T1000 (cell line): ENCODE measurements around the gene LRRTM1.
A peak's percentile ranks its signal among the peaks of the same experiment; 100 is the strongest.

Experiments used
- DNase-seq: peaks from one replicate; lab custom pipeline; 2025; ENCODE audit warnings: mixed read lengths; lab: John Stamatoyannopoulos, UW

LRRTM1 gene, protein sequence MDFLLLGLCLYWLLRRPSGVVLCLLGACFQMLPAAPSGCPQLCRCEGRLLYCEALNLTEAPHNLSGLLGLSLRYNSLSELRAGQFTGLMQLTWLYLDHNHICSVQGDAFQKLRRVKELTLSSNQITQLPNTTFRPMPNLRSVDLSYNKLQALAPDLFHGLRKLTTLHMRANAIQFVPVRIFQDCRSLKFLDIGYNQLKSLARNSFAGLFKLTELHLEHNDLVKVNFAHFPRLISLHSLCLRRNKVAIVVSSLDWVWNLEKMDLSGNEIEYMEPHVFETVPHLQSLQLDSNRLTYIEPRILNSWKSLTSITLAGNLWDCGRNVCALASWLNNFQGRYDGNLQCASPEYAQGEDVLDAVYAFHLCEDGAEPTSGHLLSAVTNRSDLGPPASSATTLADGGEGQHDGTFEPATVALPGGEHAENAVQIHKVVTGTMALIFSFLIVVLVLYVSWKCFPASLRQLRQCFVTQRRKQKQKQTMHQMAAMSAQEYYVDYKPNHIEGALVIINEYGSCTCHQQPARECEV

DNA sequence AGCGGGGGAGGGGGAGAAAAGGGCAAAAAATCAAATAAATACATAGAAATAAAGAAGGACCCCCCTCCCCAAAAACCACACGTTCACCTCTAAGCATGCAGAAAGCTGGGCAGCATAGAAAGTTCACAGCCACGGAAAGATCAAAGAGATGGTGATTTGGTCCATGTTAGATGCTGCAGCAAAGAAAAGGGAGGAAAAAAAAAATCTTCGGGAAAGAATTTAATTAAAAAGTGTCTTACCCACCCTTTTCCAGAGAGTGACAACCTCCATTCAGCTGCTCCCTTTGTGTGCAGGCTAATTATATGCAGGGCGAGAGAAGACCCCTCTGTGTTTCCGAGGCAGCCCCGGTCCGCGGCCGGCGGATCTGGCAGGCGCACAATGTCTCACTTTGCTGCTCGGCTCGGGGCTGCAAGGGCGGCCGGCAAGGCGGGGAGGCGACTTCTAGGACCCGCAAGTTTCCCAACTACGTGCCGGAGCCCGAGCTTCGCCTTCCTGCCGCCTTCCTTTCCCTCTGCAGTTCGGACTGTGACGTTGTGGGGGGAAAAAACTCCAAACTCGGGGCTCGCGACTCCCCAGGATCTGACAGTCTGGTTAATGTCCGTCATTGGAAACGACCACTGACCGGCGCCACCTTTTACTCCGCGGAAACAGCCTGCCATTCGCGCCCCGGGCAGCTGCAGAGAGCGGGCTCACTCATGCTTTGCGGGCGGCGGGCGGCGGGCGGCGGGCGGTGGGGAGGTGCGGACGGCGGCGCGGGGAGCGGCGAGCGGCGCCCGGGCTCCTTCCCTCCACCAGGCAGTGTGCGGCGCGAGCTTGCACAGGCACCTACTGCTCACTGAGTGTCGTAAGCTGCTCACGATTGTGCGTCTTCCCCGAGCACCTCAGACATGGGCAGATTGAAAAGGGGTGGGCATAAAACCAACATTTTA, at the start of gene LRRTM1:
Gene LRRTM1, minus strand, starts transcription at position 844 of the 929 bp plus-strand sequence. CDS start 933 bp downstream, outside the sequence.
- DNase-seq: peak; percentile 15

DNA sequence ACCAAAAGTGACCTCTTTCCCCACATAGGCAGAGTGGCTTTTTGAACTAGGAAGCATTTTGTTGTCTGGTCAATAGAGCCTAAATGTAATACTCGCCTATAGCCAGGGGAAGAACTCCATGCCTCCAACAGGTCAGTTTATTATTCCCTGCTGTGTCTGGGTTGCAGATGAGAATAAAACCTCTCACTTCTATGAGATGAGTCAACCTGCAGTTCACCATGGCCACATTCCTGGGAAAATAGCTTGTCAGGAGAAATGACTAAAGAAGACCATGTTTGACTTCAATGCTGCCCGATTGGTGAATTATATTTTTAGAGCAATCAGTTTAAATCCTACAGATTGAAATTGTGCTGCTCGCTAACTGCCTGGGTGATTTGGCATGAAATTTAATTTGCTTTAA, 46.7 kb upstream of the LRRTM1 start:
- DNase-seq: no peak

DNA sequence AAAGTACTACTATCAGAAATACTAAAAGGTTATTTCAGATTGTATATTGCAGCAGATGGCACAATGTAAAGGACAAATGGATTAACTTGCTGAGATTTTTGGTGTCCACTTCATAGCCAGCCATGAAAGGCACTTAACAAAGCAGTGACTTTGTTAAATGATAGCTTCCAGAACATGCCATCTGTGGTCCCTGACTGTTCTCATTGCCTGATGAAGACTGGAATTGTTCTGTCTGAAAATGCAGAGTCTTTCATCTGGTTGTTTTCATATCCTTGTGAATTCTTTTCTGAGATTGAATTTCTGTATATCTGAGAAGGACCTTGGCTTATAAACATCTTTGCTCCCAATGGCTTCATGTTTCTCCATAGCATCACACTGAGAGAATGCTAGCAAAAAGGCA, 44.4 kb upstream of the LRRTM1 start:
- DNase-seq: no peak

DNA sequence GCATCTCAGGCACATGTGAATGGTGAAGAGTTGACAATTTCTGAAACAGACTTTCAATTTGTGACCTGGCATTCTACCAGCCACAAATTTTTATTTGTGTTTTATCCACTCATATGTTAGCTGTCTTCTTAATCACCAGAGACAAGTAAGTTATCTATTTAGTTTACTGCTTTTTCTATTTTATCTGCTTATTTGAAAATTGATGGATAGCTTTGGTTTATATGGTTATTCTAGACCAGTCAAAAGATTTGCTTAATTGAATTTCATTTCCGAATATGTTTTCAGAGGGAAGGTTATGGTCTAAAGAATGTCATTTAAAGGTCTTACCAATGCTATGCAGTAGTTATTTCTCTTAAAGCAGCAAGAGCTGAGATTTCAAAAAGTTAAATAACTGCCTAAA, 43.5 kb upstream of the LRRTM1 start:
- DNase-seq: no peak

DNA sequence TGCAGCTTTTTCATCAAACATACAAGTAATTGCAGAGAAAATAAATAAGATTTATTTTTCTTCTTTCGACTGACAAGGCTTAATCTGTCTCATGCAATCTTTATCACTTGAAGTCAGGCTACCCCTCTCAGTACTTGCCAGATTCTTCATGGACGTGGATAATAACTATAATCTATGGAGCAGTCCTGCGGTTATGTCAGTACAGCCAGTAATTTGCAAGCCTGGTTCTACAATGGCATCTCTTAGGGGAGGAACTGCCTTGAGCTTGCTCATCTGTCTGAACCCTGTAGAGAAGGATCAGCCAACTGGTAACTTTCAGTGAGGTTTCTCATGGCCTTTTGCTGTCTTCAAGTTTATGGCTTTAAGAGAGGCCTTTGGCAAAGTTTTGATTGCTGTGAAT, 35.5 kb upstream of the LRRTM1 start:
- no peak for DNase-seq

DNA sequence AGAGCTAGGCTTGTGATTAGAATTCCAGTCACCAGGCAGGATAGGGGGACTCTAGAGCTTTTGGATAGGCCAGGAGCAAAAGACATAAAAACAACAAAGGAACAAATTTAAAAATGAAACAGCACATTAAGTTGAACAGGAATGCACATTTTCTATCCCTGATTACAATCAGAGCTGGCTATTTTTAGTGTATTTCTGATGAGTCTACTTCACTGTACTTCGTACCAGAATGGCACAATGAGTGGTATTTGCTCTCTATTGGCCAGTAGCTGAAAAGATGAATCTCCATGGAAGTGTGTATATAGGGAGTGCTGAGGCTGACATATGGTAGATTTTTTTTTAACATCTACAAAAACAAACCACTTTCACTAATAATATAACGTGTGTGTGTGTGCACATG, 34.2 kb upstream of the LRRTM1 start:
- DNase-seq: no peak

DNA sequence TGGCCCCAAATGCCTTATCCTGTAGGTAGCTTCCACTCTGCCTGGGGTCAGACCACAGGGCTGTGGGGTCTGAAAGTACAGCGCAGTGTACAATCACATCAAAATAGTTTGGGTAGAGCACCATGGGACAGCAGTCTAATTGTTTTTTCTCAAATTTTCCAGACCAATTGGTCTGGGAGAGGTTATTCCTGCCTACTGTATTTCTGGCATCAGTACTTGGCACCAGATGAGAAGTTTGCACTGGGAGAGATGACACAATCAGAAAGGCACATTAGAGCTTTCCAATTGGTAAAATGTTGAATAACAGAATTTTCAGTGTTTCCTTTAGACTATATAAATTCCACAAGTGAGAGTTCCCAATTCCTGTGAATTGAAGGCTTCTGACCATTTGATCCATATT, 30.9 kb upstream of the LRRTM1 start:
- DNase-seq: no peak

DNA sequence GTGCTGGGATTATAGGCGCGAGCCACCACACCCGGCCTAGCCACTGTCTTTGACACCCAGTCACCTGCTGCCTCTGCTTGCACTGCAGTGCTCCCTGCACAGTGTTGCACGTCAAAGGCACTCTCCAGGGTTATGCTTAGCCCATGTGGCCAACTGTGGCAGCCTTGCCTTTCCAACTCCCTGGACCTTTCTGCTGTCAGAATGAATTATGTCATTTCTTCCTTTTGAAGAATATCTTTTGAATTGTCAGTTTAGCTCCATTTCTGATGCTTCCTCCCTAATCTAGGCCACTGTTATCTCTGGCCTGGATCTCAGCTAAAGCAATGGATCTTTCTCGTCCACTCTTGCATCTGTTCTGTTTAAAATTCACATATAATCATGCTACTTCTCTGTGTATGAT, 29.3 kb upstream of the LRRTM1 start:
- no peak for DNase-seq

DNA sequence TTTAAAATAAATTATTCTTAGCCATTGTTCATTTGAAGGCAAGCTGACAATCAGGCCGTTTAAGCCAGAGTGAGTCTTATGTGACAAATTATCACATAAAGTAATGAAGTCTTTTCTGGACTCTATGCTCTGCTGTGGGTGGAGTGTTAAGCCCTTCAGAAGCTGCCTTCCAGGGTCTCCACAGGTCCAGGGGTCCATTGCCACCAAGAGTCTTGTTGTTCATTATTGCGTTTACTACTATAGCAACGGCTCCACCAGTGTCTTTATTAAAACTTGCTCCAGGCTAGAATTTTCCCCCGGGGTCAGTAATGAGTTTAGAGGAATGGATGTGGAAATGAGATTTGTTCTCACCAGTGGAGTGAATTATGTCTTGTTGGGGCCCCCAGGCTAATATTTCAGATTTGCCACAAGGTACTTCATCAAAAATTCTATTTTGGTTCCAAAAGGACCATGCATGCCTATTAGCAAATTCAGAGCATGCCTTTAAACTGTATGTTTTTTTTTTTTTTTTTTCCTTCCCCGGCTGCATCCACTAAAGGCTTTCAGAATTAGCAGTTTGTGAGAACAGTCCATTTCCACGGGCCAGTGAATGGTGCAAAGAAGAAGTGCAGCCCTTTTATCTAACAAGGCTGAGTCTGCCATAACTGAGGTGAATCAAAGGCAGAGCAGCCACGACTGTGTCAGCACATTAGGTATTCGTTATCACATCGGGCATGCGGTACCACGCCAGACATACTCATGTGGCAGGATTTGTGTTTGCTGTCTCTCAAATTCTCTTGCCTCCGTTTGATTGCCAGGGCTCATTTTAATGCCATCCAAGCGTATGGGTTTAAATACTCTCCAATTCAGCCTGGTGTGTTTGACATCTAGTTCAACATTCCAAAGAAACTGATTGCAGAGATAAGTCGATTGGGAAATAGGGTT, 26.2 kb upstream of the LRRTM1 start:
- DNase-seq: no peak

DNA sequence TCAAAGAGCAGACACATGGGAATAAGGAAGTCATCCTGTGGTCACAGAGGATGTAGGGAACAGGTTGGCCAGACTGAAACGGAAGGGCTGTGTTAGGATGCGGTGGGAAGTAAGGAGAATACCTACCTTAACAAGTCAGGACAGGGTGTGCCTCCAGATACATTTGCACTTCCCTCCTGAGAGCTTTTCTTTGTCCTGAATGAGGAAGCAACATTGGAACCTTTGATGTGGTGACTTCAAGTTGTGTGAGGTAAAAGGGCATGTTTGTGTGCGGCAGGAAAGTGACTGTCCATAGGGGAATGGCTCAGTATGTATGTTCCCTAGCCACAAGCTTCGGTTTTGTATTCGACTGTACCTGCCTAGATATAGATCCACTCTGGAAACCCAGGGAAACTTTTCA, 24.9 kb upstream of the LRRTM1 start:
- DNase-seq: no peak

DNA sequence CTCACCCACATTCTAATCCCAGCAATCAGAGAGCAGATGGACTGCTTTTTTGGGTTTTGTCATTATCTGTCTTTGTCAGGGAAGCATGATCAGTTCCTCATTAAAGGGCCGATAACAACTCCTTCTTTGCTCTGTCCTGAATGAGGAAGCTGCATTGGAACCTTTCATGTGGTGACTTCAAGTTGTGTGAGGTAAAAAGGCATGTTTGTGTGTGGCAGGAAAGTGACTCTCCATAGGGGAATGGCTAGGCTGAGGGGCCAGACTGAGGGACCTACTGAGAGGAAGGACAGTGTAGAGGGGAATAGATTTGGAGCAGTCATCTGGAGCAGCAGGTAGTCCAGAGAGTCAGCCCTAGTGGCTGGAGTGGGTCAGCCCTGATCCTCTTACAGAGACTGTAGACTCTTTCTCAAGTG, 23.6 kb upstream of the LRRTM1 start:
- DNase-seq: no peak

DNA sequence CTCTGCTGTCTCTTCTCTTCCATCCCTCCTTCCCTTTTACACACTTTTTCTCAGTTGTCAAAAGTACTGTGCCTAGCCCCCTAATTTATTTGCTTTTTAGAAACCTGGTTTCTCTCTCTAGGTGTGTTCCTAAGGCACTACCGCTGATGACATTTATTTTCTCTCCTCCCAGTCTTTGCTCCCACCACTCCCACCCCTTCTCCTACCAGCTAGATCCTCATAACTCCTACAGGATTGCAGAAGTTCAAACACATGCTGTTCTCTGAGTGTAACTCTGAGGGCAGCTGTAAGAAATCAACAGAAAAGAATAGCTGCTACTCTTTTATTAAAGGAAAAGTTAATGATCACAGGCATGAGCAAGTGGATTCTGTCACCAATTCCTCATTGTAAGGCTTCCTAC, 22.3 kb upstream of the LRRTM1 start:
- no peak for DNase-seq

DNA sequence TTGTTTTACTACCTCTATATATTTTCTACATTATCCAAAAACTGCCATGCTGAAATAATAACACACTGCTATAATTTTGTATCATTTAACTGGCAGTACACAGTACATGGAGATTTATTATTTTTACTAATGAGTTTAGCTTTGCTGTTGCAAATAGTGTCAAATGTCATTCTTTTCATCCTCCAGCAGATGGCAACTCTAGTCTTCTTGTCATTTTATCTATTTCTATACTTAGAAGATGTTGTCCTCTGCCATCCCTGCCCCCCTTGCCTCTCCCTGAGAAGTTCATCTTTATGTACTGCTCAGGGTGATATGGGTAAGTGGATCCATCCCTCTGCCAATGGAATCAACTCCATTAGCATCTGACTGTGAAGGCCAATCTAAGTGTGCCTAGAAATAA, 21.7 kb upstream of the LRRTM1 start:
- no peak for DNase-seq

DNA sequence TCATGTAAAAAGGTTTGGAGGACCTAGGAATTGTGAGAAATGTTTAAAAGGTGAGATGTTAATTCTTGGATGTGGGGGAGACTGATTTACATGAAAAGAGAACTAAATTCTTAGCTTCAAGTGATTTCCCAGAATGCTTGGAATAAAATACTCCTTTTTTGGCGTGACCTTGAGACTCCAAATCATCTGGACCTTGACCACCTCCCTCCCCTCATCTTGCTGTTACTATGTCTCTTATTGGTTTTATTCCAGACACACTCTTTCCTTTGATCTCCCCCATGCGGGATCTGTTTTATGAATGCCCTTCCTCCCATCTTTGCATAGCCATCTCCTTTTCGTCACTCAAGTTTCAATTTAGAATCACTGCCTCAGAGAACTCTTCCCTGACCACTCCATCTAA, 20.0 kb upstream of the LRRTM1 start:
- no peak for DNase-seq

DNA sequence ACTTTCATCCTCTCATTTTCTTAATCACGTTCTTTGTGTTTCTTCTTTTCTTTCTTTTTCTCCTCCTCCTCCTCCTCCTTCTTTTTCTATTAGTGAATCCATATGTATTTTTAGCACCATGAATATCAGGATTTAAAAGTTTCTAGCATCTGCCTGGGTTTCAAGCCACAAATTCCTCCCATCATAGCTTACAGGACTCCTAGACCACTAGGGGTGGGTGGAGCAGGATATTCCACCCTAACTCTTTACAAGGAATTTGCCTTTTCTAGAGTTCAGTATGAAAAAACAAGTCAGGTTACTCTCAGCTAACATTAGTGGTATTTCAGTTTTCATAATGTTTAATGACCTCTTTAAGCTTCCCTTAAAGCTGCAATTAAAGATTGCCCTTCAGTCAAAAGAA, 19.1 kb upstream of the LRRTM1 start:
- no peak for DNase-seq

DNA sequence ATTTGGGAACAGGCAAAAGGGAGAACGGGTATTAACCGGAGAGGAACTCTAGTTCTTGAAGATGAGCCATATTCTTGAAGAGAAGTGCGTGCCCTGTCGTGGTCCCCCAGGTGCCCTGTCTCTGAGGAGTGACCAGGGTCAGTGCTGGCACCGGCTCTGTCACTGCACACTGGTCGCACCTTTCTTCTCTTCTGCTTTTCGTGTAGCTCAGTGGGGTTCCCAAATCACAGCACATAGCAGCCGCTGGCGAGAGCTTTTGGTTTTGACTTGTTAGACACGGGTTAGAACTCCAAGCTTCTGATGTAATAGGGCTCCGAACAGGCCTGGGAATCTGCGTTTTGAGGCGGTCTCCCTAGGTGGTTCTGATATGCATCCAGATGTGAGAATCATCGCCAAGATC, 18.4 kb upstream of the LRRTM1 start:
- no peak for DNase-seq

DNA sequence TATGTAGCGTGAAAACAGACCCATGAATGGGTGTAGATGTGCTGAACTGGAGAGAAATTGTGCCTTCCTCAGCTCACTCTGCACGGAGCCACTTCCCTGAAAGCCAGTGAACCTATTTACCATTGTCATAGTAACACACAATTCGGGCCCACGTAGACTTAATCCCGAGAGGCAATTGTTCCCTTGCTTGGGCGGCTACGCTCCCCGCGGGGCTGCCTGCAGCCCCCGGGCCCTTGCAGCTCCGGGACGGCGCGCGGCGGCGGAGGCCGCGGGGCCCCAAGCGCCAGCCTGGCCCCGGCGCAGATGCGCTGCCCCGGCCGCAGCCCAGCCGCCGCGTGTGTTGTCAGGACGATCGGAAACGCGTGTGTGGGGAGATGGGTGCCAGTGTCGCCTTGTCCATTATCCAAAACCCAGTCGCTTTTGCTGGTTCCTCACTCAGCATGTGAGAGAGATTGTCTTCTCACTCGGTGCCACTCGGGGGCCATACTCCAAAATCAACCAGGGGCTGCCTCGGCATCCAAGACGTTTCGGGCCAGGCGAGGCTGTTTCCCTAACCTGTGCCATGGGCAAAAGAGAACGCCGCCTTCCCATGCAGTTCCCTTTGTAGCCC, 17.9 kb upstream of the LRRTM1 start:
- DNase-seq: no peak

DNA sequence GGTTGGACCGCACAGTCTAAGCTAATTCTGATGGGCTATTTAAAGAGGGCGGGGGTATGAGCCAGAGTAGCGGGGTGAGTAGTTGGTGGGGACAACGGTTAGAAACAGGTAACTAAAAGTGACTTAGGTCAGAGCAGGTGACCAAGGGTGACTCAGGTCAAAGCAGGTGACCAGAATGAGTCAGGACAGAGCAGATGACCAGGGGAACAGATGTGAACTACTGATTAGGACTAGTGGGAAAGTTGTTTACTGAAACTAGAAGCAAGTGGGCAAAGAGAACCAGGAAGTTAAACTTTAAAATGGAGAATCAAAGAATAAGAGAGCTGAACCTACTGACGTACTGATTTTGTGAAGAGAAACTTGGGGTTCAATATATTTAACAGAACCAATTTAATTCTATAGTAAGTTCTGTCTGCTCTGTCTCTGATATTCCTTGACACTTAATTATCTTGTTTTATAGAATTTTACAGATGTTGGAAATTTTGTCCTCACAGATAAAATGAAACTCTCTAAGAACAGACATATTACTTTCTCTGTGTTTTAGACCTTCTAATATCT, 7.8 kb upstream of the LRRTM1 start:
- DNase-seq: no peak

DNA sequence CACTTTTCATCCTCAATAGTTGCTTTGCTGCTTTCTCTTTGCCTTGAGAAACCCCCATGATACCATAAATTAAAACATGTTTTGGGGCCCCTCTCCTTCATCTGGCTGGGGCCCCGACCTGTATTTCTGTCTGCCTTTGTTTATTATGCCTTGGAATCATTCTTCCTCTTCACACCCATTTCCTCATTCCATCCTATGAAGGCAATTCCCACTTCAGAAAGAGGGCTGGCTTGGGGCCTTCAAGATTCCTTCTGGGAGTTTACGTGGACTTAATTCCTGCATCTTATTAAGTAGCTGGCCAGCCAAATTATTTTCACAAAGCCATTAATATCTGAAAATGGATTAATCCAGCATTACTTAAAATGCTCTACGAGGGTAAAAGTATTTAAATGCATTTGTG, 6.8 kb upstream of the LRRTM1 start:
- no peak for DNase-seq

DNA sequence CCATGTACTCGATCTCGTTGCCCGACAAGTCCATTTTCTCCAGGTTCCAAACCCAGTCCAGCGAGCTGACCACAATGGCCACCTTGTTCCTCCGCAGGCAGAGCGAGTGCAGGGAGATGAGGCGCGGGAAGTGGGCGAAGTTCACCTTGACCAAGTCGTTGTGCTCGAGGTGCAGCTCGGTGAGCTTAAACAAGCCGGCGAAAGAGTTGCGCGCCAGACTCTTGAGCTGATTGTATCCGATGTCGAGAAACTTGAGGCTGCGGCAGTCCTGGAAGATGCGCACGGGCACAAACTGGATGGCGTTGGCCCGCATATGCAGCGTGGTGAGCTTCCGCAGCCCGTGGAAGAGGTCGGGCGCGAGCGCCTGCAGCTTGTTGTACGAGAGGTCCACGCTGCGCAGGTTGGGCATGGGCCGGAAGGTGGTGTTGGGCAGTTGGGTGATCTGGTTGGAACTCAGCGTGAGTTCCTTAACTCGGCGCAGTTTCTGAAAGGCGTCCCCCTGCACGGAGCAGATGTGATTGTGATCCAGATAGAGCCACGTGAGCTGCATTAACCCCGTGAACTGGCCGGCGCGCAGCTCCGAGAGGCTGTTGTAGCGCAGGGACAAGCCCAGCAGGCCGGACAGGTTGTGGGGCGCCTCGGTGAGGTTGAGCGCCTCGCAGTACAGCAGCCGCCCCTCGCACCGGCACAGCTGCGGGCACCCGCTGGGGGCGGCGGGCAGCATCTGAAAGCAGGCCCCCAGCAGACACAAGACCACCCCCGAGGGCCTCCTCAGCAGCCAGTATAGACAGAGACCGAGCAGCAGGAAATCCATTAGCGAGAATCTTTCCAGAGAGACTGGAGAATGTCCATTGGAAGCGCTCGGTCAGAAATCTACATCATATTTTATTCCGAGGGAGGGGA, 1.3 kb downstream of the LRRTM1 start:
- no peak for DNase-seq
